GM12875 (cell line): Measurements from ENCODE around the gene SH3BP2.

Source experiments
- H3K4me3 ChIP-seq: one replicate; pipeline ENCODE4 v1.5.1; 2011; ENCODE audit warnings: low read depth, low read length, control low read depth
- TF ChIP-seq, protein P1 (sequence below): IDR thresholded peaks from 2 replicates; pipeline ENCODE4 v1.5.1; 2011; ENCODE audit warnings: low read depth, mild to moderate bottlenecking, control low read depth, inconsistent platforms, low read length, moderate library complexity, borderline replicate concordance; ENCODE audit not compliant: insufficient read depth

The SH3BP2 gene

DNA sequence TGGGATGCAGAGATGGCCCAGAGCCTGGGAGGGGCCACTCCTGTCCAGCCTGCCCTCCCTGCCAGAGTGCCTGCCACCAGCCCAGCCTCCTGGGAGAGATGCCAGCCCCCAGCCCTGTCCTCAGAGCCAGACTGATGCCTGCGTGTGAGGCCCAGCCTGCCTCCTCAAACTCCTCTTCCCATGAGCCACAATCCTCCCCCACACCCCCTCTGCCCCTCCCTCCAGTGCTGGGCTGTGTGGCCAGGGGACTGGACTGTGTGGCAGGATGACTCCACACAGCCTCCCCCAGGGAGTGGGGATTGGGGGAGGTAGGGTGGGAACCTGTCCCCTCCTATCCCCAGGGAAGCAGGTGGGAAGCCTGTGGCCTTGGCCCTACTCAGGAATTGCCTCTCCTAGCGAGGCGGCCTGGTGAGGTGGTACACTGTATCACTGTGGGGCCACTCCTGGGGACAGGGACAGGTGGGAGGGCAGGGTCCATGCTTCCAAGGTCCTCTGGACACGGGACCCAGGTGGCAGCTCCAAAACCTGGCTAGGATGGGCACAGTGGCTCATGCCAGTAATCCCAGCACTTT lies 4.3 kb upstream of the SH3BP2 start:
- H3K4me3 ChIP-seq: no peak overlapping the region
- TF ChIP-seq, protein P1, sequence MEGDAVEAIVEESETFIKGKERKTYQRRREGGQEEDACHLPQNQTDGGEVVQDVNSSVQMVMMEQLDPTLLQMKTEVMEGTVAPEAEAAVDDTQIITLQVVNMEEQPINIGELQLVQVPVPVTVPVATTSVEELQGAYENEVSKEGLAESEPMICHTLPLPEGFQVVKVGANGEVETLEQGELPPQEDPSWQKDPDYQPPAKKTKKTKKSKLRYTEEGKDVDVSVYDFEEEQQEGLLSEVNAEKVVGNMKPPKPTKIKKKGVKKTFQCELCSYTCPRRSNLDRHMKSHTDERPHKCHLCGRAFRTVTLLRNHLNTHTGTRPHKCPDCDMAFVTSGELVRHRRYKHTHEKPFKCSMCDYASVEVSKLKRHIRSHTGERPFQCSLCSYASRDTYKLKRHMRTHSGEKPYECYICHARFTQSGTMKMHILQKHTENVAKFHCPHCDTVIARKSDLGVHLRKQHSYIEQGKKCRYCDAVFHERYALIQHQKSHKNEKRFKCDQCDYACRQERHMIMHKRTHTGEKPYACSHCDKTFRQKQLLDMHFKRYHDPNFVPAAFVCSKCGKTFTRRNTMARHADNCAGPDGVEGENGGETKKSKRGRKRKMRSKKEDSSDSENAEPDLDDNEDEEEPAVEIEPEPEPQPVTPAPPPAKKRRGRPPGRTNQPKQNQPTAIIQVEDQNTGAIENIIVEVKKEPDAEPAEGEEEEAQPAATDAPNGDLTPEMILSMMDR: no peak

DNA sequence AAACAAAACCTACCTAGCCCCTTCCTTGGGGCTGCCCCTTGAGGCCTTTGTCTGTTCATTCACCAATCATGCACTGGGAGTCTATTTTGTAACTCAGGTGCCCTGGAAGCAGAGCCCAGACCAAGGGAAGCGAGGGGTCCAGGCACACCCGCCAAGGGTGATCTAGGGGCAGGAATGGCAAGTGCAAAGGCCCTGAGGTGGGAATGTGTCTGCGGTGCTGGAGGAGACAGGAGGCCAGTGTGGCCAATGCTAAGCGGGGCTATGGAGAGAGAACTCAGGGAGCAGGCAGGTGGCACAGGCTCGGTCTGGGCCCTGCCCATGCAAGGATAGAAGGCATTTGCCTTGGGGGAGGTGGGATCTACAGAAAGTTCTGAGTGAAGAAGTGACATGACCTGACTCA lies 3.5 kb upstream of the SH3BP2 start:
- no peak overlapping the region for H3K4me3 ChIP-seq

DNA sequence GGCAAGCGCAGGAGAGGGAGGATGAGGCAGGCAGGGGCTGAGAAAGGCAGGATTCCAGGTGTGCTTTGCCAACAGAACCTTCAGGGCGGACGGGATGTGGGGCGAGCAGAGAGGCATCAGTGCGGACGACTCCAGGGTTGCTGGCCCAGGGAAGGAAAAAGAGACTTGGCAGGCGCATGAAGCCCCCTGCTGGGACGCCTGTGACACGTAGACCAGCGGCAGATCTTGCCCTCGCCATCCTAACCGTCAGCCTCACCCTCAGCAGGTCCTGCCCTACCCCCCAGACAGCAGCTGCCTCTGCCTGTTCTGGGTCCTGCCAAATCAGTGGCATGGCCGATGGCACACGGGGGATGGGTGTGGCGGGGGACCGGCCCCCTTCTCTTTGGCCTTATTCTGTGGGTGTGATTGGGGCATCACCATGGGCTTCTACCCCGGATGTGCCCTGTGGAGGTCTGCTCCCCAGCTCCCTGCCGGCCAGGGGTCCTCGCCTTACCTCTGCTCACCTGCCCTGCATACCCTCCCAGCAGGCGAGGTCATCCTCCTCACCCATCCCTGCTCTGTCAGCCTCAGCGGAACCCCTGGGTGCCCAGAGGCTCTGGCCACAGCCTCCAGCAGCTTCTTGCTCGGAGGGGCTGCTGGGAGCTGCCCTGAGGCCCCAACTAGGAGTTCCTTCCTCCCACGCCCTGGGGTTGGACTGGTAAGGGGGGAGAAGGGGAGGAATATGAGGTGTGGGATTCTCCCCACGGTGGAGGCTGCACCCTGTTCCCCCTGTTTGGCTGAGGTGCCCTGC lies 2.9 kb upstream of the SH3BP2 start:
- H3K4me3 ChIP-seq: no peak overlapping the region
- TF ChIP-seq, protein P1: no peak

More for the DNA sequence above, 3.5 kb upstream of the SH3BP2 start:
- TF ChIP-seq, protein P1: no peak

DNA sequence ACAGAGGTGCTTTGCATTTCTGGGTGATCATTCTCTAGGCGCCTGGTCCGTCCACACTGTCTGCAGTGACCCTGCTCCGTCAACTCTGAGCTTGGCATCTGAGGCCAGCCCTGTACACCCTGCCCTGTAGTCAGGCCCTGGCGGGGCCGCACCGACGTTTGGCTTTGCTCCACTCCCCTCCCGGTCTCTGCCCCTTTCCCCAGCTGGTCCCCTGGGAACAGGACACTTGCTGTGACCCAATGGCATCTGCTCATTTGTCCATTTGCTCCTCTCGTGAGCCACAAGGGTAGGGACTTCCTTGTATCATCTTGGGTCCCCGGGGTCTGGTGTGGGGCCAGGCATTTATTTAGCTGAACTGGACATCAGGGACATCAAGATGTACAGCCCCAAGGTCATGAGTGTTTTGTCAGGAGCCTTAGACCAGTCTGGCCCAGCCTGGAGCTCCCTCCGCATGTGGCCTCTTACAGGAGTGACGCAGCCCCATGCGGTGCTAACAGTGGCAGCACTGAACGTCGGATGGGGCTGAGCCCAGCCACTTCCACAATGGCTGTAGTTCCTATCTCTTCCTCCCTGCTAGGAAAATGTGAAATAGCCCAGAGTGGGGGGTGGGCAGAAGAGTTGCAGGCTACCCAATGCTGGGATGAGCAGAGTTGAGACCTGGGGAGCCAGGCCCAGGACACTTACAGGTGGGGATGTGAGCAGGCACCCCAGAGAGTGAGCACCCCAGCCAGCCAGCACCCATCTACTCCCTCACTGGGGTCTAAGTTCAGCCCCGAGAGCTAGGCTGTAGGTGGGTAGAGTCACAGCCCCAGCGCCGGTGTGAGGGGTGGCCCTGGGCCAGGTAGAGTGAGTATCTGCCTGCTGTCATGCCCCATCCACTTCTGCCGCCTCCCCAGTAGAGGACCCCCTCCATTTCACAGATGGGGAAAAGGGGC lies 2.0 kb upstream of the SH3BP2 start:
- TF ChIP-seq, protein P1: no peak
- H3K4me3 ChIP-seq: no peak overlapping the region

DNA sequence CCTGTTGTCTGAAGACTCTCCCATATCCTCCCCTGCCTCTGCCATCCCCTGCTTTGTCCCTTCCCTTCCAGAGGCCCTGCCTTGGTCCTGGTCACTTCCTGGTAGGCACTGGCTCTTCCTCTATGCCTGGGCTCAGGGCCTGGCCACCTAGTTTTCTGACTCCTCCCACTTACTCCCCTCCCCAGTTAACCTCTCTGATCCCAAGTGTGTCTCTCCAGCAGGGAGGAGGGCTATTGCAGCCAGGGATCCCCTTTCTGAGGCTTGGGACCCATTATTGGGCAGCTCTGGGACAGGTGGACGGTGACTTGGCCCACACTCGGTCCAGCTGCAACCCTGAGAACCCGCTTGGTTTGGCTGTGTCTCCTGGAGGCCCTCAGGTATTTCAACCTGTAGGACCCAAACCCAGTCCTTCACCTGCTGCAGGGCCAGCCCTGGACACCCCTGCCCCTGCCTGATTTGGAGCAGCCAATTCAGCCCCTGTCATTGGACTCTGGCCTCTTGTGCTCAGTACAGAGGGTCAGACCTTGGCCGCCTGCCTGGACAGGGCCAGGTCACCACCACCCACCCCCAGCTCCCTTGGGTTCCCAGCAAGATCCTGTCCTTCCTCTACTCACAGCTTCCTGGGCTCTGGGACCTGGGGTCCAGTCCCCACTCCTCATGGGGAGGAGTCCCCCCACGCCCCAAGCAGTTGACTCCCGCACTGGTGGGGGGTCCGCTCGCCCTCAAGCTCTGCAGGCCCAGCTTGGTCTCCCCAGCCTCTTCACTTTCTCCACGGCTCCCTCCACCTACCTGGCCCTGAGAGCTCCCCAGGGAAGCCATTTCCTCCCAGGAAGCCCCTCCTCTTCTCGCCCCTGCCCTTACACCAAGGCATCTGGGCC lies 1.1 kb upstream of the SH3BP2 start:
- H3K4me3 ChIP-seq: no peak overlapping the region
- TF ChIP-seq, protein P1: no peak

DNA sequence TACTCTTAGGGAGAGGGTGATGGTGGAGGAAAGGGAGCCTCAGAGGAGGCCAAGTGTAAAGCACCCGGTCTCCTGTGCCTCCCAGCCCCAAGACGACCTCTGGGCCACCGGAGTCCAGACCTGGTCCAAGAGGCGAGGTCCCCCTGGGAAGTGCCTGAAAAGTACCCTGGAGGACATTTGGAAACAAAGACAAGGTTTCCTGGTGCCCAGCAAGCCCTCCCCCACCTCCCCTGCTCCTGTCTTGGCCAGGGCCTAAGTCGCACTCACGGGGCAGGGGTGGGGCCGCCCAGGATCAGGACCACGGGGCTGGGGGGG lies 532 bp upstream of the SH3BP2 start:
- H3K4me3 ChIP-seq: no peak overlapping the region
- TF ChIP-seq, protein P1: no peak
